ENCODE measurements around the gene LPGAT1. TPM values are rescaled to one million over a fixed set of nuclear protein-coding genes. Genes with fewer than 3 reads are reported as not detected.

LPGAT1 gene
- total and polyA plus RNA-seq, 2 donors (not counting 3 experiments of a cell fraction or from before 2014, with no cell fraction given): 6.1 to 46.0 TPM

GRCh38 chr1:211742889-211743529, 87.6 kb downstream of the LPGAT1 start:
- intact Hi-C loops (cut with micrococcal nuclease): no loop called here
- dilution Hi-C loops (cut with MboI; ENCODE audit: extremely low pct_ligation_motif_present, low sequenced_read_pairs): no loop called here
- no peaks in the 10 kb centered on the region for H3K9me3 ChIP-seq (replicated peaks; ENCODE audit: control insufficient read depth, insufficient read depth, low read length)
- no peak overlapping the region for H3K4me2 ChIP-seq (ENCODE audit: insufficient read depth, low read length)
- FAIRE-seq: no peak
- no peaks in the 10 kb centered on the region for H3K4me1 ChIP-seq (ENCODE audit: control insufficient read depth, extremely low read depth, insufficient read depth, low read length)
- no peaks in the 10 kb centered on the region for H3K36me3 ChIP-seq (ENCODE audit: control insufficient read depth in 2 of 2, extremely low read depth in 1 of 2, insufficient read depth in 2 of 2, low read length in 2 of 2)
- H2AFZ ChIP-seq (ENCODE audit: low read depth, low read length): no peak overlapping the region
- no peaks in the 10 kb centered on the region for H3K9me1 ChIP-seq (replicated peaks; ENCODE audit: control insufficient read depth, extremely low read depth, insufficient read depth, low read length)
- no peak overlapping the region for H3K4me3 ChIP-seq (replicated peaks in 1 of 3; ENCODE audit: insufficient read depth in 1 of 3, low read depth in 1 of 3, low read length in 3 of 3)
- CTCF ChIA-PET: interaction anchor here (1.2 to 1.6 kb wide), 4 partner anchors 11 to 713 kb away, joined by 3 to 11 read pairs (median 5); no protein-coding TSS in a partner anchor
- no peak overlapping the region for H3K9ac ChIP-seq (replicated peaks; ENCODE audit: extremely low read depth, insufficient read depth, low read length)
- BruUV-seq (replicated peaks): no TSS peak
- DNase-seq (ENCODE audit: low read depth, low spot score): no peak
- POLR2A ChIA-PET: no interaction called here
- no peak overlapping the region for H3K27ac ChIP-seq (ENCODE audit: insufficient read depth, low read depth, low read length)
- no peaks in the 10 kb centered on the region for H3K79me2 ChIP-seq (ENCODE audit: control insufficient read depth, insufficient read depth, low read length)
- H3K27me3 ChIP-seq (ENCODE audit: control insufficient read depth in 2 of 2, insufficient read depth in 2 of 2, low read length in 2 of 2): no peaks in the 10 kb centered on the region
- no peaks in the 10 kb centered on the region for H4K20me1 ChIP-seq (replicated peaks; ENCODE audit: control insufficient read depth, extremely low read depth, insufficient read depth, low read length)
- TF ChIP-seq POLR2A (IDR thresholded peaks at IDR 0.05; ENCODE audit: low read depth, low read length): no peak
- TF ChIP-seq, protein P1, sequence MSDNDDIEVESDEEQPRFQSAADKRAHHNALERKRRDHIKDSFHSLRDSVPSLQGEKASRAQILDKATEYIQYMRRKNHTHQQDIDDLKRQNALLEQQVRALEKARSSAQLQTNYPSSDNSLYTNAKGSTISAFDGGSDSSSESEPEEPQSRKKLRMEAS (IDR thresholded peaks at IDR 0.05; ENCODE audit: insufficient read depth, insufficient read length): no peak
- no peak for TF ChIP-seq JUN (IDR thresholded peaks at IDR 0.05; ENCODE audit: borderline replicate concordance, insufficient read depth, insufficient read length, low read depth)
- no peak for TF ChIP-seq GATA2 (IDR thresholded peaks at IDR 0.05; ENCODE audit: insufficient read depth, insufficient read length, low read depth, low read length)
- no peak for TF ChIP-seq POLR2AphosphoS5 (IDR thresholded peaks at IDR 0.05; ENCODE audit: insufficient read depth, low read depth, low read length)
- TF ChIP-seq MYC (IDR thresholded peaks at IDR 0.05; ENCODE audit: low read depth, low read length): no peak
- no peak for TF ChIP-seq EZH2 (IDR thresholded peaks at IDR 0.05; ENCODE audit: borderline replicate concordance, low read depth, low read length, severe bottlenecking)
- TF ChIP-seq, protein P2, sequence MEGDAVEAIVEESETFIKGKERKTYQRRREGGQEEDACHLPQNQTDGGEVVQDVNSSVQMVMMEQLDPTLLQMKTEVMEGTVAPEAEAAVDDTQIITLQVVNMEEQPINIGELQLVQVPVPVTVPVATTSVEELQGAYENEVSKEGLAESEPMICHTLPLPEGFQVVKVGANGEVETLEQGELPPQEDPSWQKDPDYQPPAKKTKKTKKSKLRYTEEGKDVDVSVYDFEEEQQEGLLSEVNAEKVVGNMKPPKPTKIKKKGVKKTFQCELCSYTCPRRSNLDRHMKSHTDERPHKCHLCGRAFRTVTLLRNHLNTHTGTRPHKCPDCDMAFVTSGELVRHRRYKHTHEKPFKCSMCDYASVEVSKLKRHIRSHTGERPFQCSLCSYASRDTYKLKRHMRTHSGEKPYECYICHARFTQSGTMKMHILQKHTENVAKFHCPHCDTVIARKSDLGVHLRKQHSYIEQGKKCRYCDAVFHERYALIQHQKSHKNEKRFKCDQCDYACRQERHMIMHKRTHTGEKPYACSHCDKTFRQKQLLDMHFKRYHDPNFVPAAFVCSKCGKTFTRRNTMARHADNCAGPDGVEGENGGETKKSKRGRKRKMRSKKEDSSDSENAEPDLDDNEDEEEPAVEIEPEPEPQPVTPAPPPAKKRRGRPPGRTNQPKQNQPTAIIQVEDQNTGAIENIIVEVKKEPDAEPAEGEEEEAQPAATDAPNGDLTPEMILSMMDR (IDR thresholded peaks at IDR 0.05; ENCODE audit: extremely low read depth in 1 of 2, insufficient read depth in 1 of 2, low read depth in 1 of 2, low read length in 2 of 2): no peak
- no peak for TF ChIP-seq FOS (IDR thresholded peaks at IDR 0.05; ENCODE audit: borderline replicate concordance, insufficient read depth, low read length)
